ENCODE data around the gene GGTLC2. TPM values are rescaled to one million over a fixed set of nuclear protein-coding genes. Genes with fewer than 3 reads are reported as not detected.

GGTLC2 gene
- total and polyA plus RNA-seq, 7 experiments from 2014 or later, result not detected

DNA sequence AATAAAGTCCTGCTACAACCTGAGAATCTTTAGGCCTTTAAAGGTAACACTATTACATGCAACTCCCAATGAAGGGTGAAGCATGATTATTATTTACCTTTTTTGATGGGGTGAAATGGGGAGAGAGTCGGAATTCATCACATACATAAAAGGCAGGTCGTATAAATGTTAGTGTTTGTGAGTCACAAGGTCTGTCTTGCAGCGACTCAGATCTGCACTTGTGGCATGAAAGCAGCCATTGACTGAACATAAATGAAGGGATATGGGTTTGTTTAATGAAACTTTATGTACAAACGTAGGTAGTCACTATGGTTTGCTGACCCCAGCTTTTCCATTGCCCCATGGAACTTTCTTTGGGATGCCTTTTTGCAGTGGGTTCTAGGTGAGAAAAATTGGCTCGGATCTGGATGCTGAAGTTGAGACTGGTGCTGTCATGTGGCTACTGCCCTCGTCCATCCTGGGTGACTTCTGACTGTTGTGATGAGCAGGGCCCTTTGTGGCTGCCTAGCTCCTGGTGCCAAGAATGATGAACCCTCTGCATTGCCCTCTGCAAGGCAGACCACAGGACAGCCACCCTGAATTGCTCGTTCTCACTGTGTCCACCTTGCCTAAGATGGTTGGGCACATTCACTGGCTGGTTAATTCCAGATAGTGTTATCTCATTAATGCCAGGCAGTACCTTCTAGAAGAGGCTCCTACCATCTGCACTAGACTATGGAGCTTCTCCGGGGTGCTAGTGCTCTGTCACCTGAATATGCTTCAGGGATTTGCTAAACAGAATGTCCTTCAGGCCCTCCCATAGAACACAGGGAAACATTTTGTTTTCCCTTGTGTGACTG, 11.3 kb downstream of the GGTLC2 start:
- Histone ChIP-seq H3K27ac (ENCODE audit: low read depth, low read length) (no peak overlapping the region), H3K9me3 (ENCODE audit: control insufficient read depth in 2 of 3, low read length in 3 of 3) (no peaks in the 10 kb centered on the region), H3K27me3 (ENCODE audit: control insufficient read depth in 2 of 2, insufficient read depth in 2 of 2, low read length in 2 of 2) (no peaks in the 10 kb centered on the region), H3K4me3 (ENCODE audit: low read length) (no peak overlapping the region), H3K4me1 (ENCODE audit: control insufficient read depth in 2 of 2, insufficient read depth in 2 of 2, low read length in 2 of 2) (no peaks in the 10 kb centered on the region), H3K36me3 (ENCODE audit: control insufficient read depth in 2 of 3, insufficient read depth in 3 of 3, low read length in 3 of 3) (no peaks in the 10 kb centered on the region)
- Mint-ChIP-seq H3K27ac (peak overlapping the region in 4 of 9 donors; percentile 11 to 65 (median 56)), H3K27me3 (peaks cover 0 to 21% (median 0%) of the 10 kb centered on the region in 5 donors), H3K4me1 (peaks cover 7 to 32% (median 22%) of the 10 kb centered on the region in 7 donors), H3K36me3 (no peaks in the 10 kb centered on the region), H3K4me3 (peak overlapping the region in 1 of 10 donors; percentile 42), H3K9me3 (no peaks in the 10 kb centered on the region)
- CTCF ChIA-PET, result no interaction called here
- POLR2A ChIA-PET, result interaction anchor here (0.6 to 1.3 kb wide), 2 partner anchors 10 to 67 kb away, joined by 3 to 4 read pairs; no protein-coding TSS in a partner anchor
- no peak for DNase-seq
- intact Hi-C loops (cut with micrococcal nuclease), result no loop called here
- ATAC-seq, result no peak

DNA sequence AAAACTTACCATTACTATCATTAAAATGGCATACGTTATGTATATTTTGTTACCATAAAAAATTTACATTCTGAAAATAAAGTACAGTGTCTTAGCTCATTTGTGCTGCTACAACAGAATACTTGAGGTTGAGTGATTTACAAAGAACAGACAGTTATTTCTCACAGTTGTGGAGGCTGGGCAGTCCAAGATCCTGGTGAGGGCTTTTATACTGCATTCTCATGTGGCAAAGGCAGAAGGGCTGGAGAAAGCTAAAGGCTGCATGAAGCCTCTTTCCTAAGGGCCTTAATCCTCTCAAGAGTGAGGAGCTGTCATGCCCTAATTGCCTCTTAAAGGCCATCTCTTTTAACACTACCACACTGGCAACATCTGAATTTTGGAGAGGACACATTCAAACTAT, 13.3 kb downstream of the GGTLC2 start:
- POLR2A ChIA-PET, result no interaction called here

DNA sequence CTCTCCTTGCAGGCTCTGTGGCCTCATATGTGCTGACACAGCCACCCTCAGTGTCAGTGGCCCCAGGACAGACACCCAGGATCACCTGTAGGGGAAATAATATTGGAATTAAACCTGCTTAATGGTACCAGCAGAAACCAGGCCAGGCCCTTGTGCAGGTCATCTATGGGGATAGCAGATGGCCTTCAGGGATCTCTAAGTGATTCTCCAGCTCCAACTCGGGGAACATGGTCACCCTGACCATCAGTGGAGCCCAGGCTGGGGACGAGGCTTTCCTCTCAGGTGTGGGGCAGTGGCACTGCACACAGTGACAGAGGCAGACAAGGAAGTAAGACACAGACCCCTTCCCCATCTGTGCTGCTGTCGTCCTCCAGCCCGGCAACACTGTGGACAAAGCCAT, 16.9 kb downstream of the GGTLC2 start:
- intact Hi-C loops (cut with micrococcal nuclease), result no loop called here
- Mint-ChIP-seq H3K9me3 (no peaks in the 10 kb centered on the region), H3K36me3 (no peaks in the 10 kb centered on the region), H3K4me1 (peaks cover 0 to 4% (median 0%) of the 10 kb centered on the region in 7 donors), H3K27me3 (peaks cover 0 to 22% (median 0%) of the 10 kb centered on the region in 5 donors), H3K4me3 (no peak overlapping the region), H3K27ac (no peak overlapping the region)
- Histone ChIP-seq H3K36me3 (ENCODE audit: control insufficient read depth in 2 of 3, insufficient read depth in 3 of 3, low read length in 3 of 3) (no peaks in the 10 kb centered on the region), H3K4me1 (ENCODE audit: control insufficient read depth in 2 of 2, insufficient read depth in 2 of 2, low read length in 2 of 2) (no peaks in the 10 kb centered on the region), H3K4me3 (ENCODE audit: low read length) (no peak overlapping the region), H3K27me3 (ENCODE audit: control insufficient read depth in 2 of 2, insufficient read depth in 2 of 2, low read length in 2 of 2) (no peaks in the 10 kb centered on the region), H3K9me3 (ENCODE audit: control insufficient read depth in 2 of 3, low read length in 3 of 3) (no peaks in the 10 kb centered on the region), H3K27ac (ENCODE audit: low read depth, low read length) (no peak overlapping the region)
- ATAC-seq, result no peak
- ChIA-PET POLR2A (no interaction called here), CTCF (no interaction called here)
- no peak for DNase-seq

More for the DNA sequence above, 13.3 kb downstream of the GGTLC2 start:
- peaks cover 0 to 24% (median 0%) of the 10 kb centered on the region in 5 donors for H3K27me3 Mint-ChIP-seq
- H3K4me1 Mint-ChIP-seq, result peaks cover 7 to 25% (median 19%) of the 10 kb centered on the region in 7 donors
- intact Hi-C loops (cut with micrococcal nuclease), result no loop called here
- Histone ChIP-seq H3K4me1 (ENCODE audit: control insufficient read depth in 2 of 2, insufficient read depth in 2 of 2, low read length in 2 of 2) (no peaks in the 10 kb centered on the region), H3K27me3 (ENCODE audit: control insufficient read depth in 2 of 2, insufficient read depth in 2 of 2, low read length in 2 of 2) (no peaks in the 10 kb centered on the region), H3K27ac (ENCODE audit: low read depth, low read length) (no peak overlapping the region), H3K4me3 (ENCODE audit: low read length) (no peak overlapping the region), H3K9me3 (ENCODE audit: control insufficient read depth in 2 of 3, low read length in 3 of 3) (no peaks in the 10 kb centered on the region), H3K36me3 (ENCODE audit: control insufficient read depth in 2 of 3, insufficient read depth in 3 of 3, low read length in 3 of 3) (no peaks in the 10 kb centered on the region)
- DNase-seq (no peak), ATAC-seq (no peak)
- no peak overlapping the region for H3K4me3 Mint-ChIP-seq
- H3K9me3 Mint-ChIP-seq, result no peaks in the 10 kb centered on the region
- H3K36me3 Mint-ChIP-seq, result no peaks in the 10 kb centered on the region
- H3K27ac Mint-ChIP-seq, result no peak overlapping the region
- CTCF ChIA-PET, result no interaction called here

DNA sequence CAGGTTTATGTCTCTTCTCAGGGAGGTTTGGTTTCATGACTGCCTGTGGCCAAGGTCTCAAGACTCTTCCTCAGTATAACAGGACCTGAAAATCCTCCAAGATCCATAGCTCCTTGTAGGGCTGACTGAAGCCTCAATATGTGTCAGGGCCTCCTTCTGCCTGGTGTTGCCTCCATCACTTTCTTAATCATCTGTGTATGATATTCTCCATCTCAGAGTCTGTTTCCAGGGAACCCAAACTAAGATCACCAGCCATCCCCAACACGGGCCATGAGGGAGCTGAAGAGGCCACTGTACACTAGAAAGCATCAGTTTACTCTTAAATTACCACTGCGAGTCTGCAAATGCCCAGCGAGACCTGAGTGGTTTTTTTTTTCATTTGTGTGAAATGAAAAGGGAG, 17.7 kb downstream of the GGTLC2 start:
- H3K9me3 ChIP-seq (ENCODE audit: control insufficient read depth in 2 of 3, low read length in 3 of 3), result no peaks in the 10 kb centered on the region
- H3K36me3 Mint-ChIP-seq, result no peaks in the 10 kb centered on the region
- intact Hi-C loops (cut with micrococcal nuclease), result no loop called here
- no peaks in the 10 kb centered on the region for H3K36me3 ChIP-seq (ENCODE audit: control insufficient read depth in 2 of 3, insufficient read depth in 3 of 3, low read length in 3 of 3)
- DNase-seq (no peak), ATAC-seq (no peak)
- no peak overlapping the region for H3K4me3 Mint-ChIP-seq
- H3K27me3 ChIP-seq (ENCODE audit: control insufficient read depth in 2 of 2, insufficient read depth in 2 of 2, low read length in 2 of 2), result no peaks in the 10 kb centered on the region
- no peak overlapping the region for H3K4me3 ChIP-seq (ENCODE audit: low read length)
- H3K4me1 ChIP-seq (ENCODE audit: control insufficient read depth in 2 of 2, insufficient read depth in 2 of 2, low read length in 2 of 2), result no peaks in the 10 kb centered on the region
- CTCF ChIA-PET, result no interaction called here
- H3K27me3 Mint-ChIP-seq, result peaks cover 0 to 17% (median 0%) of the 10 kb centered on the region in 5 donors
- no peaks in the 10 kb centered on the region for H3K9me3 Mint-ChIP-seq
- POLR2A ChIA-PET, result interaction anchor here (0.5 kb wide), 1 partner anchor 74 kb away, joined by 3 read pairs; no protein-coding TSS in a partner anchor
- no peaks in the 10 kb centered on the region for H3K4me1 Mint-ChIP-seq
- no peak overlapping the region for H3K27ac ChIP-seq (ENCODE audit: low read depth, low read length)
- no peak overlapping the region for H3K27ac Mint-ChIP-seq

GRCh38 chr22:22663861-22664800, 19.7 kb downstream of the GGTLC2 start:
- Histone ChIP-seq H3K36me3 (ENCODE audit: control insufficient read depth in 2 of 3, insufficient read depth in 3 of 3, low read length in 3 of 3) (no peaks in the 10 kb centered on the region), H3K4me1 (ENCODE audit: control insufficient read depth in 2 of 2, insufficient read depth in 2 of 2, low read length in 2 of 2) (no peaks in the 10 kb centered on the region), H3K27me3 (ENCODE audit: control insufficient read depth in 2 of 2, insufficient read depth in 2 of 2, low read length in 2 of 2) (no peaks in the 10 kb centered on the region), H3K4me3 (ENCODE audit: low read length) (no peak overlapping the region), H3K9me3 (ENCODE audit: control insufficient read depth in 2 of 3, low read length in 3 of 3) (no peaks in the 10 kb centered on the region), H3K27ac (ENCODE audit: low read depth, low read length) (no peak overlapping the region)
- ChIA-PET POLR2A (no interaction called here), CTCF (no interaction called here)
- Mint-ChIP-seq H3K4me3 (no peak overlapping the region), H3K27me3 (peaks cover 0 to 7% (median 0%) of the 10 kb centered on the region in 5 donors), H3K4me1 (no peaks in the 10 kb centered on the region), H3K9me3 (no peaks in the 10 kb centered on the region), H3K27ac (no peak overlapping the region), H3K36me3 (no peaks in the 10 kb centered on the region)
- DNase-seq (no peak), ATAC-seq (no peak)
- intact Hi-C loops (cut with micrococcal nuclease), result no loop called here

- Histone ChIP-seq H3K27me3 (ENCODE audit: control insufficient read depth in 2 of 2, insufficient read depth in 2 of 2, low read length in 2 of 2) (no peaks in the 10 kb centered on the region), H3K27ac (ENCODE audit: low read depth, low read length) (no peak overlapping the region), H3K36me3 (ENCODE audit: control insufficient read depth in 2 of 3, insufficient read depth in 3 of 3, low read length in 3 of 3) (no peaks in the 10 kb centered on the region), H3K4me1 (ENCODE audit: control insufficient read depth in 2 of 2, insufficient read depth in 2 of 2, low read length in 2 of 2) (no peaks in the 10 kb centered on the region), H3K9me3 (ENCODE audit: control insufficient read depth in 2 of 3, low read length in 3 of 3) (no peaks in the 10 kb centered on the region), H3K4me3 (ENCODE audit: low read length) (no peak overlapping the region)
- ATAC-seq (peak; percentile 52), DNase-seq (no peak)
- Mint-ChIP-seq H3K27me3 (peaks cover 0 to 16% (median 0%) of the 10 kb centered on the region in 5 donors), H3K4me3 (no peak overlapping the region), H3K36me3 (no peaks in the 10 kb centered on the region), H3K4me1 (no peaks in the 10 kb centered on the region), H3K27ac (peak overlapping the region in 1 of 9 donors; percentile 36), H3K9me3 (no peaks in the 10 kb centered on the region)
- ChIA-PET POLR2A (interaction anchor here (1.3 kb wide), 1 partner anchor 11 kb away, joined by 4 read pairs; no protein-coding TSS in a partner anchor), CTCF (interaction anchor here (0.6 to 1.1 kb wide), 3 partner anchors 11 to 165 kb away, joined by 3 read pairs; no protein-coding TSS in a partner anchor)
- intact Hi-C loops (cut with micrococcal nuclease), result no loop called here
Observed at GRCh38 chr22:22666307-22667091, 22.1 kb downstream of the GGTLC2 start.

Data from naive thymus-derived CD4-positive, alpha-beta T cell (primary cell).